ENCODE results near the gene SFPQ. TPM values are rescaled to one million over a fixed set of nuclear protein-coding genes. Genes with fewer than 3 reads are reported as not detected.

Gene SFPQ
- total and polyA plus RNA-seq, 2 donors (not counting 1 experiment from before 2014, with no cell fraction given) = 123 to 138 TPM

DNA sequence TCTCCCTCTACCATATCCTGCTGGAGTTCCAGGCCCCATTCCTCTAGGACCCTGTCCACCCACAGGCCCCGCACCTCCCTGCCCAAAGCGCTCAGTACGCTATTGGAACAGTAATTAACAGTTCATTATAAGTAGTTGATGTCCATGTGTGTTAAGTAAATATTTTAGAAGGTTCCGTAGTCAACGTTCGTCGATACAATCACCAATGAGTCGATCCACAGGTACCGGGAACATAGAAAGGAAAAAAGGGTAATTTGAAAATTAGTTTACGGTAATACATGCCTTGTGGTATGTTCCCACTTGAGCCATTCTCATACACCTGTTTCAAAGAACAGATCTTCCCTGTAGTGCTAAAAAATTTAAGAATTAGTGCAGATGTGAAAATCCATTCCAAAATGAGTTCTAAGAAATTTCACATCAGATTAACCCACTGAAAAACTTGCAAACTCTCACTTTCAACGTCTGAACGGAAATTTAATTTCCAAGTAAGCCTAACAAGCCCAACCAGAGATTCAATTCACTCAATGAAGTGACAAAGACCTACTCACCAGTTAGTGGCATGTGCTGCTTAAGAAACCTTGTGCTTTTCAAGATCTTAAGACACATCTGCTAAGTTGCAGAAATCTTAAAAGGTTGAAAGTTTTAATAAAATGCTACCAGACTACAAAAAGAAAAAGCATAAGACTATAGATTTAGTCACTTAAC is 8.3 kb downstream of the SFPQ start:
- no peaks in the 10 kb centered on the region for H3K27me3 ChIP-seq (ENCODE audit: control insufficient read depth, insufficient read depth, low read length)
- H3K4me1 ChIP-seq (ENCODE audit: control insufficient read depth, extremely low read depth, insufficient read depth, low read length) = peaks cover 4% of the 10 kb centered on the region
- H3K36me3 ChIP-seq (ENCODE audit: control insufficient read depth, insufficient read depth, low read length) = peaks cover 24% of the 10 kb centered on the region
- no peak overlapping the region for H3K9ac ChIP-seq (ENCODE audit: insufficient read depth, low read length)
- H3K4me2 ChIP-seq (ENCODE audit: extremely low read depth, insufficient read depth, low read length) = no peak overlapping the region
- no peak overlapping the region for H3K4me3 ChIP-seq (replicated peaks in 1 of 4; ENCODE audit: control extremely low read depth in 1 of 4, insufficient read depth in 1 of 4, low read depth in 3 of 4, low read length in 4 of 4)
- H3K27ac ChIP-seq (ENCODE audit: insufficient read depth, low read length) = no peak overlapping the region
- no peak overlapping the region for H2AFZ ChIP-seq (ENCODE audit: low read length)
- H3K9me3 ChIP-seq (ENCODE audit: control insufficient read depth, insufficient read depth, low read depth, low read length) = no peaks in the 10 kb centered on the region
- H4K20me1 ChIP-seq (ENCODE audit: control insufficient read depth, extremely low read depth, insufficient read depth, low read length) = peaks cover 17% of the 10 kb centered on the region
- H3K79me2 ChIP-seq (ENCODE audit: control insufficient read depth, insufficient read depth, low read length) = peaks cover 94% of the 10 kb centered on the region
- TF ChIP-seq, protein P1, sequence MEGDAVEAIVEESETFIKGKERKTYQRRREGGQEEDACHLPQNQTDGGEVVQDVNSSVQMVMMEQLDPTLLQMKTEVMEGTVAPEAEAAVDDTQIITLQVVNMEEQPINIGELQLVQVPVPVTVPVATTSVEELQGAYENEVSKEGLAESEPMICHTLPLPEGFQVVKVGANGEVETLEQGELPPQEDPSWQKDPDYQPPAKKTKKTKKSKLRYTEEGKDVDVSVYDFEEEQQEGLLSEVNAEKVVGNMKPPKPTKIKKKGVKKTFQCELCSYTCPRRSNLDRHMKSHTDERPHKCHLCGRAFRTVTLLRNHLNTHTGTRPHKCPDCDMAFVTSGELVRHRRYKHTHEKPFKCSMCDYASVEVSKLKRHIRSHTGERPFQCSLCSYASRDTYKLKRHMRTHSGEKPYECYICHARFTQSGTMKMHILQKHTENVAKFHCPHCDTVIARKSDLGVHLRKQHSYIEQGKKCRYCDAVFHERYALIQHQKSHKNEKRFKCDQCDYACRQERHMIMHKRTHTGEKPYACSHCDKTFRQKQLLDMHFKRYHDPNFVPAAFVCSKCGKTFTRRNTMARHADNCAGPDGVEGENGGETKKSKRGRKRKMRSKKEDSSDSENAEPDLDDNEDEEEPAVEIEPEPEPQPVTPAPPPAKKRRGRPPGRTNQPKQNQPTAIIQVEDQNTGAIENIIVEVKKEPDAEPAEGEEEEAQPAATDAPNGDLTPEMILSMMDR (conservative IDR thresholded peaks at IDR 0.05 in 1 of 2, IDR thresholded peaks at IDR 0.05 in 1 of 2; ENCODE audit: low read depth in 1 of 2, low read length in 2 of 2) = no peak
- TF ChIP-seq EZH2 (IDR thresholded peaks at IDR 0.05; ENCODE audit: low read length, missing control alignments) = no peak
- DNase-seq (ENCODE audit: low read depth in 2 of 2) = no peak

GRCh38 chr1:35181790-35182455 is 11.0 kb downstream of the SFPQ start:
- Histone ChIP-seq H2AFZ (ENCODE audit: low read length) (no peak overlapping the region), H3K27ac (ENCODE audit: insufficient read depth, low read length) (no peak overlapping the region), H3K27me3 (ENCODE audit: control insufficient read depth, insufficient read depth, low read length) (no peaks in the 10 kb centered on the region), H3K4me2 (ENCODE audit: extremely low read depth, insufficient read depth, low read length) (no peak overlapping the region), H3K36me3 (ENCODE audit: control insufficient read depth, insufficient read depth, low read length) (peaks cover 27% of the 10 kb centered on the region), H3K4me1 (ENCODE audit: control insufficient read depth, extremely low read depth, insufficient read depth, low read length) (no peaks in the 10 kb centered on the region), H4K20me1 (ENCODE audit: control insufficient read depth, extremely low read depth, insufficient read depth, low read length) (peaks cover 14% of the 10 kb centered on the region), H3K9ac (ENCODE audit: insufficient read depth, low read length) (no peak overlapping the region), H3K9me3 (ENCODE audit: control insufficient read depth, insufficient read depth, low read depth, low read length) (no peaks in the 10 kb centered on the region), H3K4me3 (replicated peaks in 1 of 4; ENCODE audit: control extremely low read depth in 1 of 4, insufficient read depth in 1 of 4, low read depth in 3 of 4, low read length in 4 of 4) (no peak overlapping the region), H3K79me2 (ENCODE audit: control insufficient read depth, insufficient read depth, low read length) (peaks cover 78% of the 10 kb centered on the region)
- TF ChIP-seq, protein P1 (conservative IDR thresholded peaks at IDR 0.05 in 1 of 2, IDR thresholded peaks at IDR 0.05 in 1 of 2; ENCODE audit: low read depth in 1 of 2, low read length in 2 of 2) = no peak
- TF ChIP-seq EZH2 (IDR thresholded peaks at IDR 0.05; ENCODE audit: low read length, missing control alignments) = no peak
- DNase-seq (ENCODE audit: low read depth in 2 of 2) = no peak

- Histone ChIP-seq H4K20me1 (ENCODE audit: control insufficient read depth, extremely low read depth, insufficient read depth, low read length) (peaks cover 14% of the 10 kb centered on the region), H3K4me2 (ENCODE audit: extremely low read depth, insufficient read depth, low read length) (no peak overlapping the region), H3K9me3 (ENCODE audit: control insufficient read depth, insufficient read depth, low read depth, low read length) (no peaks in the 10 kb centered on the region), H3K9ac (ENCODE audit: insufficient read depth, low read length) (no peak overlapping the region), H3K4me3 (replicated peaks in 1 of 4; ENCODE audit: control extremely low read depth in 1 of 4, insufficient read depth in 1 of 4, low read depth in 3 of 4, low read length in 4 of 4) (no peak overlapping the region), H3K27me3 (ENCODE audit: control insufficient read depth, insufficient read depth, low read length) (no peaks in the 10 kb centered on the region), H3K4me1 (ENCODE audit: control insufficient read depth, extremely low read depth, insufficient read depth, low read length) (no peaks in the 10 kb centered on the region), H2AFZ (ENCODE audit: low read length) (no peak overlapping the region), H3K36me3 (ENCODE audit: control insufficient read depth, insufficient read depth, low read length) (peaks cover 24% of the 10 kb centered on the region), H3K27ac (ENCODE audit: insufficient read depth, low read length) (no peak overlapping the region), H3K79me2 (ENCODE audit: control insufficient read depth, insufficient read depth, low read length) (peaks cover 68% of the 10 kb centered on the region)
- TF ChIP-seq, protein P1 (conservative IDR thresholded peaks at IDR 0.05 in 1 of 2, IDR thresholded peaks at IDR 0.05 in 1 of 2; ENCODE audit: low read depth in 1 of 2, low read length in 2 of 2) = no peak
- no peak for TF ChIP-seq EZH2 (IDR thresholded peaks at IDR 0.05; ENCODE audit: low read length, missing control alignments)
- DNase-seq (ENCODE audit: low read depth in 2 of 2) = peak in 1 of 2 donors; percentile 60
Measured at GRCh38 chr1:35180776-35181374, 12.1 kb downstream of the SFPQ start.

All from fibroblast of lung (primary cell).